Aorta (tissue), 5 donors: Measurements from ENCODE around the gene GALNT13. TPM values are rescaled to one million over a fixed set of nuclear protein-coding genes. Genes with fewer than 3 reads are reported as not detected.

Experiments used
- ATAC-seq: fragments of 200-7000 bp; cut with Tn5 transposase; one replicate; pipeline ENCODE4 v1.9.1; 2022; ENCODE audit warnings: moderate library complexity; ENCODE audit not compliant: low FRiP score
- DNase-seq, 2 donors: peaks; one replicate each; pipeline ENCODE4 v3.0.0-alpha.2; 2020
- H3K27ac ChIP-seq, 2 donors: one replicate each; pipeline ENCODE4 v1.5.1; 2013; ENCODE audit warnings: low read length in 2 of 2, mild to moderate bottlenecking in 2 of 2, moderate library complexity in 2 of 2, control low read depth in 1 of 2, inconsistent platforms in 1 of 2, low read depth in 1 of 2
- H3K27me3 ChIP-seq, 2 donors: one replicate each; pipeline ENCODE4 v1.6.1; 2013; ENCODE audit warnings: control low read depth in 1 of 2, low read length in 1 of 2, mild to moderate bottlenecking in 1 of 2, moderate library complexity in 1 of 2; ENCODE audit not compliant: insufficient read depth in 2 of 2, control insufficient read depth in 1 of 2
- H3K36me3 ChIP-seq, 2 donors: one replicate each; pipeline ENCODE4 v1.6.1; 2013; ENCODE audit warnings: control low read depth in 1 of 2, low read length in 1 of 2, mild to moderate bottlenecking in 1 of 2; ENCODE audit not compliant: insufficient read depth in 2 of 2, control insufficient read depth in 1 of 2
- H3K4me1 ChIP-seq, 2 donors: one replicate each; pipeline ENCODE4 v1.6.1; 2013; ENCODE audit warnings: low read length in 2 of 2, control low read depth in 1 of 2, mild to moderate bottlenecking in 1 of 2, moderate library complexity in 1 of 2; ENCODE audit not compliant: insufficient read depth in 2 of 2, control insufficient read depth in 1 of 2
- H3K4me3 ChIP-seq, 2 donors: one replicate each; pipeline ENCODE4 v1.5.1; 2013; ENCODE audit warnings: low read length in 2 of 2, control low read depth in 1 of 2, mild to moderate bottlenecking in 1 of 2
- H3K9me3 ChIP-seq: one replicate; pipeline ENCODE4 v1.6.1; 2013; ENCODE audit warnings: mild to moderate bottlenecking, low read length; ENCODE audit not compliant: control insufficient read depth
- WGBS, 2 donors: extraction: QIAGEN DNeasy Blood & Tissue Kit; methylation state at CpG; one replicate each; pipeline ENCODE4 v1.1.7; 2013; 5-methylcytosine and 5-hydroxymethylcytosine counted together
- intact Hi-C, 2 donors: fragments of 100-400 bp; cut with DNase I; formaldehyde crosslinking; loops; one replicate each; pipeline versions ENCODE4 v1.14.2 to v1.15.0; 2022
- polyA plus RNA-seq, 2 donors: library from polyadenylated mRNA; stranded (reverse); fragments of 200-250 nt; gene quantifications; one replicate each; pipeline ENCODE4 v1.2.3, GENCODE V29; 2013
- total RNA-seq, 2 donors: library from RNA; stranded (reverse); fragmentation: NEBNext Ultra II Directional; extraction: Animal tissue kit (Norgen Biotek cat#: 25700); gene quantifications; one replicate each; pipeline ENCODE4 v1.2.1, GENCODE V29; 2021
- donor health status: healthy with polysubstance abuse.
- donor health status: Bipolar disorder and iron deficiency.
- donor health status: DM: no; HTN: no; CAD: no.
- donor health status: DM: no; HTN: no; CAD: no.
- donor health status: DM: yes; HTN: yes; CAD: no.

The GALNT13 gene
- total and polyA plus RNA-seq, 4 donors = 0.74 to 4.9 (median 1.3) TPM

GRCh38 chr2:154233231-154233630, 361.5 kb downstream of the GALNT13 start:
- WGBS, 2 donors = 71 to 75% methylated on average over 2 of the region's 2 CpGs
- no peak overlapping the region for H3K4me3 ChIP-seq
- no peak overlapping the region for H3K27ac ChIP-seq
- no peaks in the 10 kb centered on the region for H3K36me3 ChIP-seq
- intact Hi-C loops = no loop called here
- H3K9me3 ChIP-seq = no peaks in the 10 kb centered on the region
- H3K4me1 ChIP-seq = no peaks in the 10 kb centered on the region
- H3K27me3 ChIP-seq = no peaks in the 10 kb centered on the region
- DNase-seq (no peak), ATAC-seq (no peak)

GRCh38 chr2:154238252-154238651, 366.5 kb downstream of the GALNT13 start:
- H3K9me3 ChIP-seq = no peaks in the 10 kb centered on the region
- ATAC-seq = no peak
- no peak for DNase-seq
- intact Hi-C loops = no loop called here
- H3K27ac ChIP-seq = no peak overlapping the region
- no peak overlapping the region for H3K4me3 ChIP-seq
- no peaks in the 10 kb centered on the region for H3K36me3 ChIP-seq
- 76 to 78% methylated on average over 1 of the region's 1 CpG for WGBS, 2 donors
- no peaks in the 10 kb centered on the region for H3K27me3 ChIP-seq
- no peaks in the 10 kb centered on the region for H3K4me1 ChIP-seq

GRCh38 chr2:154240316-154240715, 368.6 kb downstream of the GALNT13 start:
- Histone ChIP-seq H3K27ac (no peak overlapping the region), H3K9me3 (no peaks in the 10 kb centered on the region), H3K27me3 (no peaks in the 10 kb centered on the region), H3K4me3 (no peak overlapping the region), H3K36me3 (no peaks in the 10 kb centered on the region), H3K4me1 (no peaks in the 10 kb centered on the region)
- DNase-seq (no peak), ATAC-seq (no peak)
- intact Hi-C loops = no loop called here
- WGBS, 2 donors = 85 to 89% methylated on average over 8 of the region's 8 CpGs

DNA sequence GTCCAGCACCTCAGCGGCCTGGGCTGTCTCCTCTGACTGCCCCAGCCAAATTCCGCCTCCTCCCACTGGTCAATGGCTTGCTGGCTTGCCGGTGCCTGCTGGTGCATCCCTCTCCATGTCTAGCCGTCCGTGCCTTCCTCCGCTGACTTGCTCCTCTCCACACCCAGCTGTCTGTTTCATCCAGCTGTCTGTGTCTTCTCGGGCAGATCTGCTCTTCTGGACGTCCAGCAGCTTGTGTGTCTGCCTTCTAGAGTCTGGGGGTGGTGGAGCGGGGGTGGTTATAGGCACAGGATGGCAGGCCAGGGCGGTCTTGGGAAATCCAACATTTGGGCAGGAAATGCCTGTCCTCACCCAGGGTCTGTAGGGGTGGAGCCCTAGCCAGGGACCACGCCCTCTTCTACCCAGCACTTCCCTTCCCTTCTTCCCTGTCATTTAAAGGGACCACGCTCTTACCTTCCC, 369.2 kb downstream of the GALNT13 start:
- 76 to 77% methylated on average over 12 of the region's 12 CpGs for WGBS, 2 donors
- ATAC-seq = no peak
- Histone ChIP-seq H3K27ac (no peak overlapping the region), H3K4me3 (no peak overlapping the region), H3K36me3 (no peaks in the 10 kb centered on the region), H3K4me1 (no peaks in the 10 kb centered on the region), H3K9me3 (no peaks in the 10 kb centered on the region), H3K27me3 (no peaks in the 10 kb centered on the region)
- intact Hi-C loops = no loop called here
- no peak for DNase-seq

DNA sequence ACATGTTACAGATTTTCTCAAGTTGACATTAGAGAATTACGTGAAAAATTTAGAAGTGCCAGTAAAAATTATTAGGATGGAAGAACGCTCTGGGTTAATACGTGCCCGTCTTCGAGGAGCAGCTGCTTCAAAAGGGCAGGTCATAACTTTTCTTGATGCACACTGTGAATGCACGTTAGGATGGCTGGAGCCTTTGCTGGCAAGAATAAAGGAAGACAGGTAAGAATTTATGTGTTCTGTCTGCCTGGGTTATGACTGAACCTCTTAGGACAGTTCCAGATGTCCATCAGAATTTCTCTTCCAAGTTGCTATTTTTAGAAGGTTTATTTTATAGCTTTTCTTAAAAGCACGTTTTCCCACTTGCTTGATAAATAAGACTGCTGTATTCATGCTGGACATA, 371.0 kb downstream of the GALNT13 start:
- WGBS, 2 donors = 54 to 60% methylated on average over 7 of the region's 7 CpGs
- H3K4me3 ChIP-seq = no peak overlapping the region
- H3K9me3 ChIP-seq = no peaks in the 10 kb centered on the region
- ATAC-seq (no peak), DNase-seq (no peak)
- no peak overlapping the region for H3K27ac ChIP-seq
- intact Hi-C loops = no loop called here
- H3K4me1 ChIP-seq = no peaks in the 10 kb centered on the region
- H3K27me3 ChIP-seq = no peaks in the 10 kb centered on the region
- no peaks in the 10 kb centered on the region for H3K36me3 ChIP-seq

- intact Hi-C loops = no loop called here
- ATAC-seq (no peak), DNase-seq (no peak)
- Histone ChIP-seq H3K27me3 (no peaks in the 10 kb centered on the region), H3K4me1 (no peaks in the 10 kb centered on the region), H3K9me3 (no peaks in the 10 kb centered on the region), H3K36me3 (no peaks in the 10 kb centered on the region), H3K27ac (no peak overlapping the region), H3K4me3 (no peak overlapping the region)
- 25 to 30% methylated on average over 1 of the region's 1 CpG for WGBS, 2 donors
These were observed 372.0 kb downstream of the GALNT13 start for GRCh38 chr2:154243685-154244084.

- ATAC-seq = no peak
- Histone ChIP-seq H3K4me3 (no peak overlapping the region), H3K27ac (no peak overlapping the region), H3K27me3 (no peaks in the 10 kb centered on the region), H3K36me3 (no peaks in the 10 kb centered on the region), H3K9me3 (no peaks in the 10 kb centered on the region), H3K4me1 (no peaks in the 10 kb centered on the region)
- intact Hi-C loops = no loop called here
- DNase-seq = no peak
- 93 to 95% methylated on average over 3 of the region's 3 CpGs for WGBS, 2 donors
These were observed 373.2 kb downstream of the GALNT13 start for GRCh38 chr2:154244932-154245331.

DNA sequence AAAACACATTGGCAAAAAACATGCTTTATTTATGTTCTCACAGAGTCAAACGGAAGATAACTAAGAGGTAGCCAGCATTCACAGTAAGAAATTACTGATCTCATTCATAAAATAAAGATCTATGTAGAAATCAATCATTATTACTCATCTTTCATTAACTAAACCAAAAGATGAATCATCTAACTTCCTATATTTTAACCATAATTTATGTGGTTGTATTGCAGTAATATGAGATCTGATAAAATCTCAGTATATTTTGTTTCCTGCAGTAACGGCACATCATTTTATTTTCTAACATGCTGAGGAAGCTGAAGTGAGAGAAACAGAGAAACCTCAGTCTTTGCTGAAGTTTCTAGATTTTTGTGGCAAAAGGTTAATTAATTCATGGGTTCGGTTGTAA, 375.8 kb downstream of the GALNT13 start:
- ATAC-seq = no peak
- Histone ChIP-seq H3K27ac (no peak overlapping the region), H3K27me3 (no peaks in the 10 kb centered on the region), H3K4me1 (no peaks in the 10 kb centered on the region), H3K9me3 (no peaks in the 10 kb centered on the region), H3K36me3 (no peaks in the 10 kb centered on the region), H3K4me3 (no peak overlapping the region)
- 58 to 60% methylated on average over 3 of the region's 3 CpGs for WGBS, 2 donors
- intact Hi-C loops = no loop called here
- no peak for DNase-seq

GRCh38 chr2:154256136-154256535, 384.4 kb downstream of the GALNT13 start:
- intact Hi-C loops = no loop called here
- Histone ChIP-seq H3K4me1 (no peaks in the 10 kb centered on the region), H3K27ac (no peak overlapping the region), H3K36me3 (no peaks in the 10 kb centered on the region), H3K27me3 (no peaks in the 10 kb centered on the region), H3K4me3 (no peak overlapping the region), H3K9me3 (no peaks in the 10 kb centered on the region)
- no peak for DNase-seq
- ATAC-seq = no peak
- 93 to 97% methylated on average over 1 of the region's 1 CpG for WGBS, 2 donors
